Measurements from ENCODE around the gene ERI3. TPM values are rescaled to one million over a fixed set of nuclear protein-coding genes. Genes with fewer than 3 reads are reported as not detected.

The ERI3 gene
- total RNA-seq, 1 experiment from 2014 or later, result 83.3 TPM

DNA sequence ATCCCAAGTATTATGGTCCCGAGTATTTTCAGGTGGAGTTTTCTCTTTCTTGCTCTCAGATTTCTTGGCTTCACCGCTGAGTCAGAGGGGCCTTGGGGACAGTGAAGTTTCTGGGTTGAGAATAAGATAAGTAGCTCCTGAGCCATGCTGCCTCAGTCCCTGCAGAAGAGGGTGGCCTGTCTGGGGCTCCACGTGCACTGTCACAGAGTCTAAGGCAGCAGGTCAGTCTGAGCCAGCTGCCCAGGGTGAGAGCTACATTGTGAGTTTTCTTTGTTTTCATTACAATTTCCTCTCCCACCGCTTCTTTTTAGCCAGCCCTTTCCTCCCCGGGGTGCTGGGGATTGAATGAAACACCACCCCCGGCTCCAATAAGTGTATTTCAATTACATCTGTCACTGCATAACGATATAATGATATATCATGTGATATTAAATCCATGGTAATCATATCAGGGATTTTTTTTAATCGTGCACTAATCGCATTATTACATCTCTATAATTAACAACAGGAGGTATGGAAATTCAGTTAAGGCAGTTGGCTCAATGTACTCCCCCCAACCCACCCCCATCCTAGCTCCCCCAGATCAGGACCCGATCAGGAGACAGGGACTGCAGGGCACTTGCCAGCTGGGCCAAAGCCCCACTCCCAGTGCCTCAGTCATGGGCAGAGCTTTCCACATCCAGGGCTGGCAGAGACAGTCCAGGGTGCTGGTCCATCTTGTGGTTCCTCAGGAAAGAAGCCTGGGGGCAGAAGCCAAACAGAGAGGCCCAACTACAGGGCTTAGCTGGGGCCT is 98.1 kb downstream of the ERI3 start:
- no peak overlapping the region for H3K4me3 ChIP-seq (ENCODE audit: low read depth in 2 of 2, low read length in 2 of 2)
- no peaks in the 10 kb centered on the region for H3K4me1 ChIP-seq (ENCODE audit: control insufficient read depth, insufficient read depth, low read length)
- no peak for TF ChIP-seq POLR2AphosphoS5 (IDR thresholded peaks at IDR 0.05; ENCODE audit: low read depth, low read length)
- TF ChIP-seq, protein P1, sequence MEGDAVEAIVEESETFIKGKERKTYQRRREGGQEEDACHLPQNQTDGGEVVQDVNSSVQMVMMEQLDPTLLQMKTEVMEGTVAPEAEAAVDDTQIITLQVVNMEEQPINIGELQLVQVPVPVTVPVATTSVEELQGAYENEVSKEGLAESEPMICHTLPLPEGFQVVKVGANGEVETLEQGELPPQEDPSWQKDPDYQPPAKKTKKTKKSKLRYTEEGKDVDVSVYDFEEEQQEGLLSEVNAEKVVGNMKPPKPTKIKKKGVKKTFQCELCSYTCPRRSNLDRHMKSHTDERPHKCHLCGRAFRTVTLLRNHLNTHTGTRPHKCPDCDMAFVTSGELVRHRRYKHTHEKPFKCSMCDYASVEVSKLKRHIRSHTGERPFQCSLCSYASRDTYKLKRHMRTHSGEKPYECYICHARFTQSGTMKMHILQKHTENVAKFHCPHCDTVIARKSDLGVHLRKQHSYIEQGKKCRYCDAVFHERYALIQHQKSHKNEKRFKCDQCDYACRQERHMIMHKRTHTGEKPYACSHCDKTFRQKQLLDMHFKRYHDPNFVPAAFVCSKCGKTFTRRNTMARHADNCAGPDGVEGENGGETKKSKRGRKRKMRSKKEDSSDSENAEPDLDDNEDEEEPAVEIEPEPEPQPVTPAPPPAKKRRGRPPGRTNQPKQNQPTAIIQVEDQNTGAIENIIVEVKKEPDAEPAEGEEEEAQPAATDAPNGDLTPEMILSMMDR (IDR thresholded peaks at IDR 0.05), result no peak
- no peak for TF ChIP-seq TCF7L2 (IDR thresholded peaks at IDR 0.05; ENCODE audit: low read depth, low read length)
- no peak for TF ChIP-seq SIN3A (IDR thresholded peaks at IDR 0.05; ENCODE audit: borderline replicate concordance, insufficient read depth, low read depth, low read length)
- H3K9me3 ChIP-seq (ENCODE audit: control insufficient read depth, insufficient read depth, low read depth, low read length), result no peaks in the 10 kb centered on the region
- no peak for ATAC-seq
- H3K27me3 ChIP-seq (ENCODE audit: control insufficient read depth, insufficient read depth, low read length), result no peaks in the 10 kb centered on the region
- BruUV-seq (replicated peaks), result no TSS peak
- no peaks in the 10 kb centered on the region for H3K36me3 ChIP-seq (ENCODE audit: control insufficient read depth, insufficient read depth, low read length)
- CTCF ChIA-PET, result no interaction called here
- POLR2A ChIA-PET, result interaction anchor here (0.6 kb wide), 2 partner anchors 24 to 251 kb away, joined by 3 read pairs; no protein-coding TSS in a partner anchor
- in situ Hi-C loops (cut with HindIII; ENCODE audit: low pct_unique_long_range_greater_than_20kb, low sequenced_read_pairs) (no loop called here), intact Hi-C loops (cut with micrococcal nuclease; ENCODE audit: unreplicated experiment) (no loop called here)
- no peak for DNase-seq (ENCODE audit: low read depth, low spot score)
- no peak overlapping the region for H3K27ac ChIP-seq (ENCODE audit: low read length)

DNA sequence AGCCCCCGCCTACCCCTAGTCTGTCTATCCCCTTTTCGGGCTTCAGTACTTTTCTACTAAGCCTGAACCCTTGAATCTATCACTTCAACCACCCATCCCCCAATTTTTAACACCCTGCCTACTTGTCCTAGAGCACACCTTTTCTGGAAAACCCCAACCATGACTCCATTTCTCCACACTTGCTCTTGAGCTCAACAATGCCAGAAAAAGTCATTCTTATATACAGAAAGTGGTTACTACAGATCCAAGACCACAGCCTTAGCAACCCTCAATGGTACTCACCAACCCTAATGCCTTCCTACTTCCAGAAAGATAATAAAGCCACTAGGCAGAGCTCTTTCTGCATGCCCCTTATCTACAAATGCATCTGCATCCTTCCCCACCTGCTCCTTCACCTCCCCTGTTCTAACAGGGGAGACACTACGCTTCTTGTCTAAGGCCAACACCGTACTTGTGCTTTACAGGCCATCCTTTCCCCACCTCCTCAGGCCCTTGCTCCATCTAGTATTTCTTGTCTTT is 100.6 kb downstream of the ERI3 start:
- Histone ChIP-seq H3K9me3 (ENCODE audit: control insufficient read depth, insufficient read depth, low read depth, low read length) (no peaks in the 10 kb centered on the region), H3K4me1 (ENCODE audit: control insufficient read depth, insufficient read depth, low read length) (no peaks in the 10 kb centered on the region), H3K27me3 (ENCODE audit: control insufficient read depth, insufficient read depth, low read length) (no peaks in the 10 kb centered on the region), H3K27ac (ENCODE audit: low read length) (no peak overlapping the region), H3K4me3 (ENCODE audit: low read depth in 2 of 2, low read length in 2 of 2) (no peak overlapping the region), H3K36me3 (ENCODE audit: control insufficient read depth, insufficient read depth, low read length) (no peaks in the 10 kb centered on the region)
- CTCF ChIA-PET, result interaction anchor here (0.7 kb wide), 1 partner anchor 628 kb away, joined by 3 read pairs; no protein-coding TSS in a partner anchor
- in situ Hi-C loops (cut with HindIII; ENCODE audit: low pct_unique_long_range_greater_than_20kb, low sequenced_read_pairs) (no loop called here), intact Hi-C loops (cut with micrococcal nuclease; ENCODE audit: unreplicated experiment) (no loop called here)
- no TSS peak for BruUV-seq (replicated peaks)
- ATAC-seq (no peak), DNase-seq (ENCODE audit: low read depth, low spot score) (no peak)
- POLR2A ChIA-PET, result interaction anchor here (0.6 kb wide), 1 partner anchor 87 kb away, joined by 3 read pairs; no protein-coding TSS in a partner anchor
- TF ChIP-seq SIN3A (IDR thresholded peaks at IDR 0.05; ENCODE audit: borderline replicate concordance, insufficient read depth, low read depth, low read length), result no peak
- no peak for TF ChIP-seq TCF7L2 (IDR thresholded peaks at IDR 0.05; ENCODE audit: low read depth, low read length)
- TF ChIP-seq, protein P1 (IDR thresholded peaks at IDR 0.05), result no peak
- TF ChIP-seq POLR2AphosphoS5 (IDR thresholded peaks at IDR 0.05; ENCODE audit: low read depth, low read length), result no peak
- TF ChIP-seq, protein P2, sequence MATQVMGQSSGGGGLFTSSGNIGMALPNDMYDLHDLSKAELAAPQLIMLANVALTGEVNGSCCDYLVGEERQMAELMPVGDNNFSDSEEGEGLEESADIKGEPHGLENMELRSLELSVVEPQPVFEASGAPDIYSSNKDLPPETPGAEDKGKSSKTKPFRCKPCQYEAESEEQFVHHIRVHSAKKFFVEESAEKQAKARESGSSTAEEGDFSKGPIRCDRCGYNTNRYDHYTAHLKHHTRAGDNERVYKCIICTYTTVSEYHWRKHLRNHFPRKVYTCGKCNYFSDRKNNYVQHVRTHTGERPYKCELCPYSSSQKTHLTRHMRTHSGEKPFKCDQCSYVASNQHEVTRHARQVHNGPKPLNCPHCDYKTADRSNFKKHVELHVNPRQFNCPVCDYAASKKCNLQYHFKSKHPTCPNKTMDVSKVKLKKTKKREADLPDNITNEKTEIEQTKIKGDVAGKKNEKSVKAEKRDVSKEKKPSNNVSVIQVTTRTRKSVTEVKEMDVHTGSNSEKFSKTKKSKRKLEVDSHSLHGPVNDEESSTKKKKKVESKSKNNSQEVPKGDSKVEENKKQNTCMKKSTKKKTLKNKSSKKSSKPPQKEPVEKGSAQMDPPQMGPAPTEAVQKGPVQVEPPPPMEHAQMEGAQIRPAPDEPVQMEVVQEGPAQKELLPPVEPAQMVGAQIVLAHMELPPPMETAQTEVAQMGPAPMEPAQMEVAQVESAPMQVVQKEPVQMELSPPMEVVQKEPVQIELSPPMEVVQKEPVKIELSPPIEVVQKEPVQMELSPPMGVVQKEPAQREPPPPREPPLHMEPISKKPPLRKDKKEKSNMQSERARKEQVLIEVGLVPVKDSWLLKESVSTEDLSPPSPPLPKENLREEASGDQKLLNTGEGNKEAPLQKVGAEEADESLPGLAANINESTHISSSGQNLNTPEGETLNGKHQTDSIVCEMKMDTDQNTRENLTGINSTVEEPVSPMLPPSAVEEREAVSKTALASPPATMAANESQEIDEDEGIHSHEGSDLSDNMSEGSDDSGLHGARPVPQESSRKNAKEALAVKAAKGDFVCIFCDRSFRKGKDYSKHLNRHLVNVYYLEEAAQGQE (IDR thresholded peaks at IDR 0.05; ENCODE audit: insufficient read depth in 1 of 2, low read depth in 2 of 2, low read length in 1 of 2), result no peak
